Stimulated activated CD8-positive, alpha-beta memory T cell treated with anti-CD3 and anti-CD28 coated beads, Interleukin-15, amount 100 ng/mL, for 24 hours (primary cell): ENCODE measurements around the gene IQCH.
A peak's percentile ranks its signal among the peaks of the same experiment; 100 is the strongest.

Experiments used
- DNase-seq: peaks from one replicate; pipeline ENCODE4 v3.0.0-alpha.2; 2020; ENCODE audit warnings: low read depth

IQCH gene

DNA sequence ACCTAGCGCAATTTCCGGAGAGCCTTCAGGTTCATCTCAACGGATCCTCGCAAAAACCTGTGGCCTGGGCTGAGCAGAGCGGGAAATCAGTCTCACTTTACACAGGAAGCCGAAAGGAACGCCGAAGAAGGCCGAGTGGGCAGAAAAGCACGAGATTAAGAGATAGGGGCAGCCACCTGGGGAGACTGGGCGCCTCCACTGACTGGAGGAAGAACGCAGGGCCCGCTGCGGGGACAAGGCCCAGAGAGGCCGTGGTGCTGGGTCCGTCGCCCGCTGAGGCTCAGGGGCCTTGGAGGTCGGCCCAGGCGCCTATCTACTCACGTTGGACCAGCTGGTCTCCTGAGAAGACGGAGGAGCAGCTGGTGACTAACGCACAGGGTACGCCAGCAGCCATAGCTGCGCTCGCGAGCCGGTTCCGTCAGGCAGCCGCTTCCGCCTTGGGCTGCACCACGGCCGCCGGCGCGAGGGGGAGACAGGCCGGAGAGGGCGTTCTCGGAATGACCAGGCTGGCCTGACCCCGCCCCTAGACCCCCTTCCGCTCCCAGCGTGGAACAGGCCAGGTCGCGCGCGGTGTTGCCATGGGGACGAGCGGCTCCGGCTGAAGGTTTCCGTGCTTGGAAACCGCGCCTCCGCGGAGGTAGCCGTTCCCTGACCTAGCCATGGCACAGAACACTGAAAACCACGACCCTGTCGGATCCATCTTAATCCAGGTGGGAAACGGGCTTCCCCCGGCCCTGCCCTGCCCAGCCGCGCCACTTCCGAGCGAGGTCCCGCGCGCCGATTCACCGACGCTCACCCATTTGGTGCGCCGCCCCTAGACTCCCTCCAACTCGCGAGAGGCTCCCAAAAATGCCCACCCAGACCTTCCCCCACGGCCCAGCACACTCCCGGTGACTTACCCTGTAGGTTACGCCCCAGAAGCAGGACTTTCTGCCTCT lies at the start of gene IQCH, which contains the start of gene AAGAB:
Gene IQCH, plus strand, starts transcription at position 549 of the 938 bp plus-strand sequence. Its CDS starts 111 bp downstream, at position 660.
Gene AAGAB, minus strand, starts transcription at position 424 of the 938 bp plus-strand sequence. Its CDS starts 30 bp downstream, at position 394.
- peak; percentile 92 for DNase-seq

DNA sequence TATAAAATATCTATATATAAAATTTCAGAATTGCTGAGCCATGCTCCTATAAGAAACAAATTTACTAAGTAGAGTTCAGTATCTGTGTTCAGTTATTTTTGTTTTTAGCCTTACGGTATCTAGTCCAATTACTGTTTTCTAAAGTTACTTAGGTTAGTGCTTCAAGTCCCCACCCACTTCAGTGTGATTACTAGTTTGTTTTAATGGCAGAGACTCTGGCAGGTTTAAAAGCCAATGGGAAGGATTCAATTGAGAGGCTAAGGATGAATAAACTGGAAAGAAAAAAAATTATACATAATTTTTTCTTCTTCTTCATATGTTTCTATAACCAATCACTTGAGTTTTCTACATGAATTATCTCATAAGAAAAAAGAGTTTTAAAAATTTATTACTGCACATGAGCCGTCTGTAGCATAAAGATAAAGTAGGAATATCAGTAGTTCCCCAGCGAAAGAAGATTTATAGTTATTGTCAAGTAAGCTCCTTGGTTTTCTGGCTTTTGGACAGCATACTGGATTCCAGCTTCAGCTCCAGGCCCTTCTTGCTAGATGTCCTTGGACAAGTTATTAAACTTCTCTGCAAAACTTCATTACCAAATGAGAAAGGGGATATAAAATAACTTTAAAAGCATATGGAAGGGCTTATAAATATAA lies 46.9 kb upstream of the IQCH start:
- no peak for DNase-seq

DNA sequence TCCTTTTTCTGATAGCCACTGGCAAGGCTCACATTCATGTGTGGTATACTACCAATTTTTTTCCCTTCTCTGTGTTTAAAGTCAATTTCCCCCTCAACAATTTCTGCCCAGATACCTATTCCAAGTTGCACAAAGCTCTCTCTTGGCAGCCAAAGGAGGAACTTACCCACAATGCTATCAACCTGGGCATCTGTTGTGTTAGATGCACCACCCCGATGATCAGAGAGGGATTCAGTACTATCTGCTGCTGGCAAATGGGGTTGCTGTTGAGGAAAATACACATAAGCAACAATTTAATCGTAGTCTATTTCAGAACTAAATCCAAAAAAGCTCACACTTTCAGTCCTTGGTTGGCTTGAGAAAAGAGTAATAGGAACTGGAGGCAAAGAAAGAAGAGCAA lies 46.2 kb upstream of the IQCH start:
- DNase-seq, result no peak

DNA sequence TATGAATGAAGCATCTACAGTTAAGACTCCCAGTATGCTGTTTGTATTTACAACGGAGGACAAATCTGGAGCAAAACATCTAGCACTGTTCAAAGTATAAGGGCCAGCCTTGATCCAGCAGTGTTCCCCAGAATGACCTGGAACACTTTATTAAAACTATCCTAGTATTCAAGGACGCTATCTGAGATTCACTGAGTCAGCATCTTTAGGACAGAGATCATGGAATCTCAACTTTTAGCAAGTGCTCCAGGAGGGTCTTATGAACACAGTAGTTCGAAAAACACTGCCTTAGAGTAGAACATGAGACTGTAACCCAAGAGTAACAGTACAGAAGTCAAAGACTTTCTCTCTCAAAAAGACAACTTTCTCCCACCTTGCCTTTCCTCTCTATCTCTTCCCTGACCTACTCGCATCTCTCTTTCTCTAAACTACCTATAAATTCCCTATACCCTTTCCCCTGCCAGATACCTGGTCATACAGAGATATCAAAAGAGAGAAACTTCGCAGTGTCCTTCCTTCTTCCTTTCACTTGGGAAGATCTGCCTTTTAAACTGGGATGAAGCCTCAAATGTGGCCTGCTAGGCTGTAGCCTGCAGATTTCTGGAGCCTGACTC lies 43.9 kb upstream of the IQCH start:
- no peak for DNase-seq

DNA sequence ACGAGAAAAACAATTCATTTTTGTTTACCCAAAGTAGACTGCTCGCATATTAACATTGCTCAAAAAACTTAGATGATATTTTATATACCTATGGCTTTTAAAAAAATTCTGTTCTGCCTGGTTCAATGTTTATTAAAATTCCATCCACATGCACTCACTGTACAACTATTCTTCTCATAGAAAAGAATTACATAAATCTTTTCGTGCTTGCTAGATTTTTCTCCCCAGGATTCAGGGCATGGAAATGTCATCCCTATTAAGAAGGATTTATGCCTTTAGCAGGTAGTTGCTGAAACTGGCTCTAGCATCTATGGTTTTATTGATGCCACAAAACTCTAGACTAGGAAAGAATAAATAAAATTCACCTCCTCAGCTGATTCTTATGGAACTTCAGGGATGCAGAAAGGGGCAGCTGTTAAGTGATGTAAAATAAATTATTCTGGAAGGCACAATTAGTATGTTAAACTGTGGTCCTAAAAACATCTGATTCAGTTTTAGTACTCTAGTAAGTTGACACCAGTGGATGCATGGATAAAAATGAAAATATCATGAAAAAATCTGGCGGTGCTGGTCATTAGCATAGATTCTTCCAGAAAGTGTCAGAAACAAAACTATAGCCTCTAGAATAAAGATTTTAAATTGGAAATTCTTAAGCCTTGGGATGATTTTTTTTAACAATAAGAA lies 41.8 kb upstream of the IQCH start:
- DNase-seq, result no peak

DNA sequence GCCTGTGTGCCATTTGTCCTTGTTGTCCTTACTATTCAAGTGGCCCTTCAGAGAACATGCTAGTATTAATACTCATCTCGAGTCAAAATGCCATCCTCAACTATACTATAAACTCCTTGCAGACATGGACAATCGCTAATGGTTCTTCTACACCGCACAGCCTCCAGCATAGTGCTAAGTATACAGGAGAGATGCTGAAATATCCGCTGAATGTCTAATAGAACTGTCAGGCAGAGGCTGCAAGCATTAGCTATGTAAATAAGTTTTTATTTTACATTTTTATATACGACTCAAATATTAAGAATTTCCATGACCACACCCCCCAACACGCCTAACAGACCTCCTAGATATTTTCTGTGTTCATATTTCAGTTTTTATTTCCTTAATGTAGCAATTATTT lies 39.5 kb upstream of the IQCH start:
- no peak for DNase-seq

DNA sequence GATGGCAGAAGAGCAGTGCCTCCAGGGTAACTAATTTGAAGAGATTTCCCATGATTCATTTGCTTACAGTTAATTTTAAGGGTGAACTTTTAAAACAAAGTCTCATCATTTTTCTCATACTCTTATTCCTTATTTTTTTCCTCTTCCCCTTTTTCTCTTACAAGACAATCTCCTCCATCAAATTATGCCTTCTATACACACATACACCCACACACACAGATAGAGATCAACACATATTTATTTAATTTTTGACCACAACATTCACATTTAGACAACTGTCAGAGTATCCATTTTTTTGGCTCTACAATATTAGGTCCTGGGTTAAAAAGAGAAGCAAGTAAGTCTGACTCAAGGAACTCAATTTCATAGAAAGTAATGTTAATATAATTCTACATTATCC lies 37.7 kb upstream of the IQCH start:
- no peak for DNase-seq

DNA sequence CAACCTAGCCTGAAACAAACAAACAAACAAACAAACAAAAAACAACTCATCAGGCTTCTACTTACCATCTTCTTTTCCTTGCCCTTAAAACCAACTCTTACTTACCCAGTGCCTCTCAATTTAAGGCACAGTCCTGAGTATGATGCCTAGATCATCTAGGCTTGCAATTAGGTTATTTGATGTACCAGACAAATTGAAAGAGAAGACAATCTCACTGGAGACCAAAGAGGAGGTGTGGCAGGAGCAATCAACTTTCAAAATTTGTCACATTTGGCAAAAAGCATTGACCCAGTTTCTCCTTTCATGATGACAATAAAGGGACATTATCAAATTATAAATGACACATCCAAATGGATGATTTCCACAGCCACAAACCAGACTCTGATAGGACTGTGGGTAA lies 36.2 kb upstream of the IQCH start:
- no peak for DNase-seq

DNA sequence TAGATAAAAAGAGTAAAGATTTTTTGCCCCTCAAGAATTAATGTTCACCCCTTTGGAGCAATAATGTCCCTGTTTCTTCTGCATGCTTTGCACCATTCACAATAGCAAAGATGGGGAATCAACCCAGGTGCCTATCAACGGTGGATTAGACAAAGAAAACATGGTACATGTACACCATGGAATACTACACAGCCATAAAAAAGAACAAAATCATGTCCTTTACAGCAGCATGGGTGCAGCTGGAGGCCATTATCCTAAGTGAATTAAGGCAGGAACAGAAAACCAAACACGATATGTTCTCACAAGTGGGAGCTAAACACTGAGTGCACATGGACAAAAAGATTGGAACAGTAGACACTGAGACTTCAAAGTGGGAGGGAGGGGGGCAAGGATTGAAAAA lies 35.3 kb upstream of the IQCH start:
- no peak for DNase-seq

DNA sequence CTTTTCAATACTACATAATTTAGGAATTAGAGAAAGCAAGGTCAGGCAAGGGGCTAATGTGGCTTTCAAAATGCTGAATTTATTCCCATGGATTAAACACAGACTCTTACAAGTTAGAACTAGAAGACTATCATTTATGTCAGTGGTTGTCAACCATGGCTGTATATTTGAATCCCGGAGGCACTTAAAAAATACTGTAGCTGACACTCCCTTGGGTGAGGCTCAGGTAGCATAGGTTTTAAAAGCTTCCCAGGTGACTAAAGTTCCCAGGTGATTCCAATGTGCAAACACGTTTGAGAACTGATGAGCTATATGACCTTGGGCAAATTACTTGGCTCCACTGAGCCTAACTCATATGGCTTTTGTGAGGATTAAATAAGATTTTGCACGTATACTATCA lies 29.7 kb upstream of the IQCH start:
- DNase-seq, result no peak

DNA sequence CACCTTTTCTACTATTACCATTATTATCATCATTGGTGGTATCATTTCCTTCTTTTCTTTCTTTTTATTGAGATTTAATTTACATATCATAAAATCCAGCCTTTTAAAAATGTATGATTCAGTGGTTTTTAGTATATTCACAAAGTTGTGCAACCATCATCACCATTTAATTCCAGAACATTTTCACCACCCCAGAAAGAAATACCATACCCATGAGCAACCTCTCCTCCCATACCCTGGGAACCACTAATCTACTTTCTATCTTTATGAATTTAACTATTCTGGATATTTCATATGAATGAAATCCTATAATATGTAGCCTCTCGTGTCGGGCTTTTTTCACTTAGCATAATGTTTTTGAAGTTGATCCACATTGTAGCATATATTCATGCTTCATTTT lies 29.2 kb upstream of the IQCH start:
- DNase-seq, result no peak

DNA sequence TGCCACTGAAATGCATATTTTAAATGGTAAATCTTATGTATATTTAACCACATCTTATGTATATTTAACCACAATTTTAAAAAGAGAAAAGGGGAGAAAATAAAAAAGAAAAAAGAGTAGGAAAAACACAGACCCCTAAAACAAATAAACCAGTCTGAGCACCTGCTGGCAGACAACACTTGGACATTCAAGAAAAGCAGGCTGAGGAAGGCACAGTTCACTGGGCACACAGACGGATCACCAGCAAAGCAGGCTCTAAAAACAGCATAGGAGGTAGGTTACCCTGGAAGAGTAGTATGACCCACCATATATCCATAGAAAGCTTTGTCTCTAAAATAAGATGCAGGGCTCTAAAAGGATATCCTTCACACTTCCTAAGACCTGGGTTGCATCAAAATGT lies 27.2 kb upstream of the IQCH start:
- no peak for DNase-seq

DNA sequence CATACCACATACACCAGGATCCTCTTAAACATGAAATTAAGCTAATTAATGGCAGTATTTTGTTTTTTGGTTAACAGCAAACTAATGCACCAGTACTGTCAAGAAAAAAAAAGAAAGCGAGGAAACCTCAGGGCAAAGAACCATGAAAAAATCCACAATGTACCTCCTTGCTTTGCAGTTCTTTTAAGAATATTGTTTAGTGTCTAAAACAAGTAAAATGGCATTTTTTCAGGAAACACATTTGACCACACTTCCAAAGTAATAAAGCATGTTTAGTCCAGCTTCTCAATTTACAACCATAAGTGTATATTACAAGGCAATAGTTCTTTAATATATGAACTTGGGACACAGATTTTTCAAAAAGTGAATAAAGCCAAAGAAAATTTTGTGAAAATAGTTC lies 26.7 kb upstream of the IQCH start:
- no peak for DNase-seq

DNA sequence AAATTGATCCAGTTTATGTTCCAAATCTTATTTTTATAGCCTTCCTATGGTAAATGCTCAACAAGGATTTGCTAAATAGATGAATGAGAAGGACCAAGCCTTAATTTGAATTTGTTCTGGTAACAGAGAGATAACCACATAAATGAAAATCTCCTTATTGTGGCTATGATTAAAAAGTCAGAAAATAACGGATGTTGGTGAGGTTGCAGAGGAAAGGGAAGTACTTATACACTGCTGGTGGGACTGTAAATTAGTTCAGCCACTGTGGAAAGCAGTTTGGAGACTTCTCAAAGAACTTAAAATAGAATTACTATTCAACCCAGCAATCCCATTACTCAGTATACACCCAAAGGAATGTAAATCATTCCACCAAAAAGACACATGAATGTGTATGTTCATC lies 26.3 kb upstream of the IQCH start:
- no peak for DNase-seq

DNA sequence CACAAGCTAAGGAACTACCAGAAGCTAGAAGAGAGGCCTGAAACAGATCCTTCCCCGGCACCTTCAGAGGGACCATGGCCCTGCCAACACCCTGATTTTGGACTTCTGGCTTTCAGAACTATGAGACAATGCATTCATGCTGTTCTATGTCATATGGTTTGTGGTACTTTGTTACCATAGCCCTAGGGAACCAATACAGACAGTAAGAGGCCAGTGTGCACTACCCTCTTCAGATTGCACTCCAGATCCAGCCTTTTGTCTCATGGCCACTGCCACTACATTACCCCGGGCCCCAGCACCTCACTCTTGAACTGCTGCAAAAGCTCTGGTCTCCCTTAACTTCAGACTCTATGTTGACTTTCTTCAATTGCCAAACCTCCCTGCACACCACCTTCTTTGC lies 24.1 kb upstream of the IQCH start:
- DNase-seq, result no peak

DNA sequence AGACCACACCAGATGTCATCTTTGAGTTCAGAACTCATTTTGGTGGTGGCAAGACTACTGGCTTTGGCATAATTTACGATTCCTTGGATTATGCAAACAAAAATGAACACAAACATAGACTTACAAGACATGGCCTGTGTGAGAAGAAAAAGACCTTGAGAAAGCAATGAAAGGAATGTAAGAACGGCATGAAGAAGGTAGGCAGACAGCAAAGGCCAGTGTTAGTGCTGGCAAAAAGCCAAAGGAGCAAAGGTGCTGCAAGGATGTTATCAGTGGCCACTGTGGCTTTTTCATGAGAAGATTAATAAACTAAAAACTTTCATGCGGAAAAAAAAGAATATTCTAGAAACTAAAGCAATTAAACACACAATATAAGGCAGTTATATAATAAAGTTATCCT lies 22.0 kb upstream of the IQCH start:
- DNase-seq, result no peak

DNA sequence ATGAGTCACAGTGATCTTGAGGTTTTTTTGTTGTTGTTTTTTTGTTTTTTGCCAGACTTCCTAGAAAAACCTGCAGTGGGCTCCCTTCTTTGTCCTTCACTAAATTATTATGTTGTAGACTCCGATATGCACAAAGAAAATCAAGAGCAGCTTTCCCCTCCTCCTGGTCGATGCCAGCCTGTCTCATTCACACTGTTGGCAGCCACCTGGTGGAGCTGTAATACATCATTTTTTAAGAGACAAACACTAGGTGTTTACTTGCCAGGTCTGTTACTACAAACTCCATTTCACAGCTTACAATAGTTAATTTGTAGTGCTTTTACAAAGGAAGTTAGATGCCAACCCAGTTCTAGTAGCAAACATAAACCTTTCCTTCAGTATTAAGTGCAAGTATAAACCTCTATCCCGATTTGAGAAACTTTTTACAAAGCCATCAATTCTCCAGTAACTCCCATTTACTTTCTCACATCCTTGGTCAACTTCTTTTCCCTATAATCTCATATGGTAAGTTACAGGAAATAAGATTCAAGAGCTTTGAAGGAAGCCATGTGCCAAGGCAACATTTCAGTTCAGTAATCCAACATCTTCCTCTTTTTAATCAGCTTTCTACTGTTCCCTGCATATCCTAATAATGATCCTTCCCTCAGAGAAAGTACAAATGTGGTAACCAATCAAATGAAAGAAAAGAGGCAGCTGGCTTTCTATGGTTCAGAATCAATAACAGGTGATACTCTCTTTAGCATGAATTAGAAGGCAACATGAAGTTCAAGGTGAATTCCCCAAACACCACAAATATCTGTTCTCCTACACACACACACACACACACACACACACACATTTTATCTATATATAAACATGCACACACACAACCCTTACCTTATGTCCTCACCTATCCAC lies 14.1 kb upstream of the IQCH start:
- DNase-seq, result no peak

DNA sequence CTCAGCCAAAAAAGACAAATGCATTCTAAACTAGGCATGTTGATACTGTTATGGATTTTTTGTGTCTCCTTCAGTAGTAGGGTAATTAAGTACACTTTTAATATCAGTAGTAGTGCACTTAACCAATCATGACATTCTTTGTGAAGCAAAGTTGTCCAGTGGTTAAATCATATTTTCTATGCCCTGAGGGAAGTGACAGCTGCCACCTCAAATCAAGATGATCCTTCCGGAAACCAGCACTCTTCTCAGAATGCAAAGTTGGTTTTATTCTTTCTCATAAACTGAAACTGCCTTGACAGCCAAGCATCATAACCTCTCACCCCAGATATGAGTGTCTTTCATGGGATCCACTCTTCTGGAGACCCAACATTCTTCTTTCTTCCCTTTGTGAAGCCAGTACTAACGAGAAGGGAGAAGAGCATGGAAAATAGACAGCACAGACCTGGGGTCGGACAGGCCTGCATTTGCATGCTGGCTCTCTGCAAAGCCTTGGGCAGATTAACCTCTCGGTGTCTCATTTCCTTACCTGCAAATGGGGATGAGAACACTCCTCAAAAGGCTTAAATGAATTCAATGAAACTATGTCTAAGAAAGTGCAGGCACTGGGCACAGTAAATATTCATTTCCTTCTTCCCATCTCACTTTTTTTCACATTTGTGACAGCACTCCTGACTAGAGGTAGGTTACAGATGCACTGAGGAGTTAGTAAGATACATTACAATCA lies 13.3 kb upstream of the IQCH start:
- no peak for DNase-seq

DNA sequence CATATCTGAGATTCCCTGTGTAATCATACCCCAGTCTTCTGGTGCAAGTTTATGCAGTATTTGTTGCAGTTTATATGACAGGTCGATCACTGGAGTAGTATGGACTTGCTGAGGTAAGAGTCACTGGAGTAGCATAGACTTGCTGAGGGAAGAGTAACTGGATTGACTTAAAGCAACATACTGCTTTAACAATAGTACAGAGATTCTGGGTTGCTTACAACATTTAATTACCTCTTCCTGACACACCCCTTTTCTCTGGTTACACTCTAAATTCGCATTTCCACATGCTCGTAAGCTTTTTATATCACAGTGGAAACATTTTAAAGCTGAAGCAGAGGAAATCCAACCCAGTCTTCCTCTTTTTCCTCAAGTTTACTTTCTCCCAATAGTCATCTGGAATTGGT lies 11.9 kb upstream of the IQCH start:
- DNase-seq, result no peak

DNA sequence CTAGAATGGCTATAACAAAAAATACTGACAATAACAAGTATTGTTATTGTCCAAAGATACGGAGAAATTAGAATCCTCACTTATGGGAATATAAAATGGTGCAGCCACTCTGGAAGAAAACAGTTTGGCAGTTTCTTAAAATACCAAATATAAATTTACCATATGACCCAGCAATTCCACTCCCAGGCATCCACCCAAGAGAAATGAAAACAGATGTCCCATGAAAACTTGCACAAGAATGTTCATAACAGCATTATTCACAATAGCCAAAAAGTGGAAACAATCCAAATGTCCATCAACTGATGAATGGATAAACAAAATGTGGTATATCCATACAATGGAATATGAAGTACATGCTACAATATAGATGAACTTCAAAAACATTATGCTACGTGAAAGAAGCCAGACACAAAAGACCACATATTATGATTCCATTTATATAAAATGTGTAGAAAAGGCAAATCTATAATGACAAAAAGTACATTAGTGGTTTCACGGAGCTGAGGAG lies 9.6 kb upstream of the IQCH start:
- DNase-seq, result no peak
